HL-60/S4 (cell line): ENCODE results near the gene LLGL1.

Experiments used
- in situ Hi-C: fragments of 300-500 bp; cut with MboI; formaldehyde crosslinking; loops from 2 replicates; pipeline ENCODE4 v1.14.3; 2022; ENCODE audit warnings: low sequenced_read_pairs

The LLGL1 gene

GRCh38 chr17:18267366-18267765, 41.9 kb downstream of the LLGL1 start:
- in situ Hi-C loops = no loop called here

- in situ Hi-C loops = no loop called here
Measured at GRCh38 chr17:18267927-18268711, 42.7 kb downstream of the LLGL1 start.

DNA sequence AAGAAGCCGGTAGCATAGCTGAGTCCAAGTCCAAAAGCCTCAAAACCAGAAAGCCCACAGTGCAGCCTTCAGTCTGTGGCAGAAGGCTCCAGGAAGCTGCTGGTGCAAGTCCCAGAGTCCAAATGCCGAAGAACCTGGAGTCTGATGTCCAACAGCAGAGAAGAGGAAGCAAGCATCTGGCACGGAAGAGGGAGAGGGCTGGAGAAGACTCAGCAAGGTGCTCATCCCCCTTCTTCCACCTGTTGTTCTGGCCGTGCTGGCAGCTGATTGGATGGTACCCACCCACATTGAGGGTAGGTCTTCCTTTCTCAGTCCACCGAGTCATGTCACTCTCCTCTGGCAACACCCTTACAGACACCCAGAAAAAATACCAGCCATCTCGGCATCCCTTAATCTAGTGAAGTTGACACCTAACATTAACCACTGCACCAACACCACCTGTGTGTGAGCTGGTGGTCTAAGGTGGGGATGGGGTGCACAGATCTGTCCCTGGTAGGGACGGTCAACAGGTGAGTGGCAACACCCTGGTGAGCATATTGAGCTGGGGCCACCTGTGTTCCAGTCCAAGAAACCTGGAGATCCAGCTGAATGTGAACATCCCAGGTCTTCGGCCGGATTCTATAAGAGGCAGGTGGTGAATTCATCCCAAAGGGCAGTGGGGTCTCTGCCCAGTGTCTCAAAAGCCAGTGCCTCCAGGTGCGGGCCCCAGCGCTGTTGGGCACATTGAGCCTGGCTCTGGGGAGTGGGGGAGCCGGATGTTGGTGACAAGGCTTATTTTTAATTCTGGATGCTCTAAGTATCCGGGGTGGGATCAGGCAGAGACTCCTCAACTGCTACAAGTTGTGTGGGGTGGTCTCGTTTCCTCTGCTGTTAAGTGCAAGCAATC, 44.9 kb downstream of the LLGL1 start:
- in situ Hi-C loops = no loop called here

- in situ Hi-C loops = no loop called here
Measured at GRCh38 chr17:18277076-18277475, 51.6 kb downstream of the LLGL1 start.

DNA sequence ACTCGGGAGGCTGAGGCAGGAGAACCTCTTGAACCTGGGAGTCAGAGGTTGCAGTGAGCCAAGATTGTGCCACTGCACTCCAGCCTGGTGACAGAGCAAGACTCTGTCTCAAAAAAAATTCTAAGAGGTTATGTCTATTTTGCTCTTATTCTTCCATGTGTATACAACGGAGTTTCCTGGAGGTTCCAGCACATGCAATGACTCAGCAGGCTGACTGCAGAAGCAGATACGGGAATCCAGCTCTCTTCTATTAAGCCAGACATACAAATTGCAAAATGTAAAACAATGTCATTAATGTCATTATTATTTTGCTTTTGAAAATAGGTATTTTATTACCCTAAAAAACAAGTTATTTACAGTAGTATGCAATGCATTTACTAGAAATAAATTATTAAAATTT, 53.4 kb downstream of the LLGL1 start:
- in situ Hi-C loops = no loop called here

GRCh38 chr17:18280249-18280648, 54.8 kb downstream of the LLGL1 start:
- in situ Hi-C loops = no loop called here

- in situ Hi-C loops = no loop called here
Measured at GRCh38 chr17:18280766-18281371, 55.4 kb downstream of the LLGL1 start.

- in situ Hi-C loops = no loop called here
Measured at GRCh38 chr17:18281788-18282187, 56.4 kb downstream of the LLGL1 start.

DNA sequence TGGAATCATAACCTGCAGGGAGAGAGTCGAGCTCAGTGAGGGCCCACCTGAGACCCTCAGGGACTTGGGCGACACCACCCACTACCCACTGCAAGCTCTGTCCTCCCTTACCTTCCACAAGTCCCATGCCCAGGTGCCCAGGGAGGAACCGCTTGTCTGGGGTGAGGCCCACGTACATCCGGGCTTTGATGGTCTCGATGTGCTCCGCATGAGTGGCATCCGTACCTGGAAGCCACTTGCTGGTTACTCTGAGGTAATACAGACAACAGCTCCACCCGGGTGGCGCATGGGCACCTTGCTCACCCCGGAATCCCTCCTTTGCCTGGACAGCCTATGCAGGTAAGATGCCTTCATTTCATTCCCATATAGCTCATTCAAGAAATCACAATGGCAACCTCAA, 59.9 kb downstream of the LLGL1 start:
- in situ Hi-C loops = no loop called here

- in situ Hi-C loops = no loop called here
Measured at GRCh38 chr17:18291718-18292540, 66.5 kb downstream of the LLGL1 start.
